H1 (cell line): ENCODE data around the gene NCLN. TPM values are rescaled to one million over a fixed set of nuclear protein-coding genes. Genes with fewer than 3 reads are reported as not detected.

ENCODE experiments used
- CTCF ChIA-PET: fragments of 300-600 bp; sonication (Branson Sonifier 250); formaldehyde crosslinking; loops from one replicate; lab custom pipeline; 2021; ENCODE audit not compliant: partially characterized antibody; lab: Charles Lee
- POLR2A ChIA-PET: fragments of 300-600 bp; sonication (Branson Sonifier 250); formaldehyde crosslinking; loops from one replicate; lab custom pipeline; 2021; ENCODE audit warnings: inconsistent platforms; ENCODE audit not compliant: partially characterized antibody; lab: Charles Lee
- DNase-seq, 2 experiments: peaks; one replicate each; pipeline versions ENCODE4 v3.0.0 to v3.0.0-alpha.2; 2010 to 2022; ENCODE audit warnings: low spot score in 2 of 2, low read depth in 1 of 2, mixed read lengths in 1 of 2
- FAIRE-seq: peaks from 2 replicates; lab custom pipeline; 2011; peaks lifted over from hg19 to GRCh38; lab: Jason Lieb, UNC
- H2AFZ ChIP-seq: 2 replicates; pipeline ENCODE4 v1.8.1; 2012; ENCODE audit warnings: low read length, inconsistent platforms
- H2AK5ac ChIP-seq: 2 replicates; pipeline ENCODE4 v1.6.1; 2013; ENCODE audit warnings: low read depth, low read length
- H2BK120ac ChIP-seq: replicated peaks from 2 replicates; pipeline ENCODE3; 2013; ENCODE audit warnings: low read depth, low read length, inconsistent platforms
- H2BK12ac ChIP-seq: 2 replicates; pipeline ENCODE4 v1.6.1; 2013; ENCODE audit warnings: low read depth, low read length
- H2BK15ac ChIP-seq: 2 replicates; pipeline ENCODE4 v1.6.1; 2013; ENCODE audit warnings: low read length
- H2BK20ac ChIP-seq: 2 replicates; pipeline ENCODE4 v1.6.1; 2013; ENCODE audit warnings: low read length
- H2BK5ac ChIP-seq: 2 replicates; pipeline ENCODE4 v1.6.1; 2013; ENCODE audit warnings: low read depth, low read length
- H3K14ac ChIP-seq: 2 replicates; pipeline ENCODE4 v1.6.1; 2013; ENCODE audit warnings: inconsistent platforms; ENCODE audit not compliant: insufficient read length
- H3K18ac ChIP-seq: 2 replicates; pipeline ENCODE4 v1.6.1; 2013; ENCODE audit warnings: low read length; ENCODE audit errors: extremely low read depth
- H3K23ac ChIP-seq: 2 replicates; pipeline ENCODE4 v1.6.1; 2013; ENCODE audit warnings: inconsistent platforms; ENCODE audit not compliant: insufficient read length
- H3K23me2 ChIP-seq: 2 replicates; pipeline ENCODE4 v1.6.1; 2013; ENCODE audit warnings: low read depth, low read length
- H3K27ac ChIP-seq: 2 replicates; pipeline ENCODE4 v1.6.1; 2011; ENCODE audit warnings: low read depth, low read length, inconsistent platforms
- H3K27me3 ChIP-seq, 4 experiments: replicated peaks in 1 of 4; 1 replicate in 1 of 4; 2 replicates in 3 of 4; pipeline versions ENCODE4 v1.6.1 to v1.8.1; 2011 to 2013; ENCODE audit warnings: low read length in 3 of 4, mild to moderate bottlenecking in 3 of 4, inconsistent platforms in 2 of 4, mixed read lengths in 2 of 4, moderate library complexity in 1 of 4; ENCODE audit not compliant: control insufficient read depth in 3 of 4, insufficient read depth in 3 of 4; ENCODE audit errors: extremely low read depth in 1 of 4
- H3K36me3 ChIP-seq, 4 experiments: 2 replicates each; pipeline versions ENCODE4 v1.6.1 to v1.8.1; 2011 to 2013; ENCODE audit warnings: mild to moderate bottlenecking in 4 of 4, low read length in 3 of 4, moderate library complexity in 2 of 4, control low read depth in 1 of 4, inconsistent platforms in 1 of 4; ENCODE audit not compliant: insufficient read depth in 4 of 4, control insufficient read depth in 2 of 4
- H3K4ac ChIP-seq: replicated peaks from 2 replicates; pipeline ENCODE3; 2013; ENCODE audit warnings: low read length, low read depth, mixed read lengths, inconsistent platforms; ENCODE audit not compliant: insufficient read length
- H3K4me1 ChIP-seq, 4 experiments: replicated peaks in 1 of 4; 1 replicate in 1 of 4; 2 replicates in 3 of 4; pipeline versions ENCODE4 v1.6.1 to v1.8.1; 2011 to 2013; ENCODE audit warnings: low read length in 3 of 4, inconsistent platforms in 2 of 4, mixed read lengths in 1 of 4; ENCODE audit not compliant: insufficient read depth in 4 of 4, control insufficient read depth in 3 of 4
- H3K4me2 ChIP-seq, 2 experiments: 2 replicates each; pipeline versions ENCODE4 v1.6.1 to v1.8.1; 2011 to 2013; ENCODE audit warnings: low read depth in 2 of 2, low read length in 2 of 2, control low read depth in 1 of 2, inconsistent platforms in 1 of 2, mild to moderate bottlenecking in 1 of 2; ENCODE audit not compliant: insufficient read depth in 1 of 2
- H3K4me3 ChIP-seq, 4 experiments: fragments of 200-600, 300-600 bp in 1 of 4; sonication (generic), shearing (Covaris generic), sonication (Bioruptor Twin) in 1 of 4; 2 replicates each; pipeline versions ENCODE4 v1.5.1 to v1.8.1; 2011 to 2016; ENCODE audit warnings: low read length in 4 of 4, low read depth in 3 of 4, control low read depth in 2 of 4, inconsistent platforms in 2 of 4, mild to moderate bottlenecking in 2 of 4, mixed read lengths in 1 of 4, moderate library complexity in 1 of 4; ENCODE audit not compliant: insufficient read depth in 2 of 4; ENCODE audit errors: extremely low read depth in 1 of 4
- H3K56ac ChIP-seq: replicated peaks from 2 replicates; pipeline ENCODE3; 2013; ENCODE audit warnings: low read depth, mild to moderate bottlenecking, mixed read lengths, low read length, inconsistent platforms; ENCODE audit not compliant: insufficient read length
- H3K79me1 ChIP-seq: 2 replicates; pipeline ENCODE4 v1.6.1; 2013; ENCODE audit warnings: low read depth, low read length, control low read depth
- H3K79me2 ChIP-seq, 2 experiments: 2 replicates each; pipeline versions ENCODE4 v1.6.1 to v1.8.1; 2012 to 2013; ENCODE audit warnings: low read length in 2 of 2, mild to moderate bottlenecking in 2 of 2, inconsistent platforms in 1 of 2; ENCODE audit not compliant: insufficient read depth in 2 of 2, control insufficient read depth in 1 of 2
- H3K9ac ChIP-seq, 4 experiments: replicated peaks in 1 of 4; 1 replicate in 1 of 4; 2 replicates in 3 of 4; pipeline versions ENCODE4 v1.6.1 to v1.8.1; 2011 to 2013; ENCODE audit warnings: low read depth in 3 of 4, low read length in 3 of 4, control low read depth in 2 of 4, mild to moderate bottlenecking in 2 of 4, moderate library complexity in 2 of 4, inconsistent platforms in 1 of 4; ENCODE audit errors: extremely low read depth in 1 of 4
- H3K9me3 ChIP-seq, 2 experiments: 2 replicates each; pipeline versions ENCODE4 v1.6.1 to v1.8.1; 2012 to 2013; ENCODE audit warnings: mild to moderate bottlenecking in 2 of 2, moderate library complexity in 2 of 2, control low read depth in 1 of 2, inconsistent platforms in 1 of 2, low read depth in 1 of 2, low read length in 1 of 2, mixed read lengths in 1 of 2; ENCODE audit not compliant: insufficient read depth in 2 of 2
- H4K20me1 ChIP-seq, 2 experiments: replicated peaks in 1 of 2; 2 replicates each; pipeline versions ENCODE3 to v1.8.1; 2011 to 2013; ENCODE audit warnings: inconsistent platforms in 2 of 2, low read length in 2 of 2, mild to moderate bottlenecking in 1 of 2; ENCODE audit not compliant: insufficient read depth in 2 of 2, control insufficient read depth in 1 of 2
- H4K5ac ChIP-seq: 2 replicates; pipeline ENCODE4 v1.6.1; 2013; ENCODE audit warnings: low read length, low read depth, mixed read lengths, inconsistent platforms; ENCODE audit not compliant: insufficient read length
- H4K8ac ChIP-seq: 2 replicates; pipeline ENCODE4 v1.8.0; 2013; ENCODE audit warnings: mild to moderate bottlenecking, moderate library complexity, low read length, inconsistent platforms; ENCODE audit not compliant: insufficient read depth; ENCODE audit errors: extremely low read depth
- H4K91ac ChIP-seq: replicated peaks from 2 replicates; pipeline ENCODE3; 2013; ENCODE audit warnings: low read length, mixed read lengths, inconsistent platforms; ENCODE audit not compliant: insufficient read length
- BACH1 ChIP-seq: IDR thresholded peaks from 2 replicates; pipeline ENCODE4 v1.6.1; 2012; ENCODE audit warnings: low read length, improper control_type of control experiment
- BCL11A ChIP-seq, 2 experiments: IDR thresholded peaks; one replicate each; pipeline ENCODE4 v1.6.1; 2011; ENCODE audit warnings: low read depth in 2 of 2, low read length in 2 of 2, mild to moderate bottlenecking in 2 of 2
- BRCA1 ChIP-seq: IDR thresholded peaks from 2 replicates; pipeline ENCODE4 v1.6.1; 2012; ENCODE audit warnings: low read depth, low read length, improper control_type of control experiment
- CEBPB ChIP-seq: IDR thresholded peaks from 2 replicates; pipeline ENCODE4 v1.6.1; 2012; ENCODE audit warnings: low read depth, low read length
- CREB1 ChIP-seq: IDR thresholded peaks from 2 replicates; pipeline ENCODE4 v1.6.1; 2012; ENCODE audit warnings: inconsistent platforms
- GTF2F1 ChIP-seq: IDR thresholded peaks from 2 replicates; pipeline ENCODE4 v1.6.1; 2012; ENCODE audit warnings: low read depth, low read length, improper control_type of control experiment, borderline replicate concordance
- HDAC2 ChIP-seq, 2 experiments: fragments of 300-600 bp in 1 of 2; sonication (generic) in 1 of 2; IDR thresholded peaks; 2 replicates each; pipeline ENCODE4 v1.6.1; 2011 to 2012; ENCODE audit warnings: low read depth in 2 of 2, low read length in 2 of 2, mild to moderate bottlenecking in 2 of 2, moderate library complexity in 2 of 2, borderline replicate concordance in 1 of 2, inconsistent platforms in 1 of 2
- JUN ChIP-seq: IDR thresholded peaks from 2 replicates; pipeline ENCODE4 v1.6.1; 2011; ENCODE audit warnings: low read depth, mild to moderate bottlenecking, improper control_type of control experiment, low read length
- KDM1A ChIP-seq: fragments of 200-600, 300-600 bp; sonication (generic); IDR thresholded peaks from 2 replicates; pipeline ENCODE4 v1.7.1; 2016; ENCODE audit warnings: mild to moderate bottlenecking, low read length, borderline replicate concordance
- KDM4A ChIP-seq: IDR thresholded peaks from one replicate; pipeline ENCODE4 v1.7.1; 2012; ENCODE audit warnings: low read depth, mild to moderate bottlenecking, moderate library complexity, low read length, inconsistent platforms; ENCODE audit not compliant: severe bottlenecking
- MAFK ChIP-seq: IDR thresholded peaks from 2 replicates; pipeline ENCODE4 v1.6.1; 2012; ENCODE audit warnings: low read depth, mild to moderate bottlenecking, improper control_type of control experiment, low read length
- SP2 ChIP-seq: IDR thresholded peaks from 2 replicates; pipeline ENCODE4 v1.6.1; 2012; ENCODE audit warnings: mild to moderate bottlenecking, low read length, inconsistent platforms
- SRF ChIP-seq: IDR thresholded peaks from 2 replicates; pipeline ENCODE4 v1.6.1; 2011; ENCODE audit warnings: mild to moderate bottlenecking, low read depth, low read length, moderate library complexity
- TAF7 ChIP-seq: optimal IDR thresholded peaks from 2 replicates; pipeline ENCODE3; 2011; ENCODE audit warnings: low read depth, mild to moderate bottlenecking, inconsistent platforms, low read length, moderate library complexity, borderline replicate concordance
- WGBS, 2 experiments: shearing (Covaris generic) in 1 of 2; methylation state at CpG; one replicate each; pipeline versions ENCODE4 v1.1.6 to v1.1.7; 2013 to 2015; ENCODE audit warnings: low lambda C conversion rate in 2 of 2, mixed read lengths in 2 of 2, inconsistent platforms in 1 of 2, low coverage in 1 of 2, missing lambda C conversion rate in 1 of 2; ENCODE audit not compliant: insufficient replicate concordance in 2 of 2, insufficient coverage in 1 of 2, insufficient read length in 1 of 2; ENCODE audit errors: extremely low coverage in 1 of 2, missing lambda C conversion rate in 1 of 2; 5-methylcytosine and 5-hydroxymethylcytosine counted together
- polyA plus RNA-seq, 7 experiments: library from polyadenylated mRNA; depleted of rRNA in 3 of 7; stranded (reverse) in 5 of 7; unstranded in 2 of 7; fragments of >200 nt in 5 of 7; fragments of 200-250 nt in 2 of 7; gene quantifications; 1 replicate in 5 of 7; 2 replicates in 1 of 7; 4 replicates in 1 of 7; pipeline versions ENCODE4 v1.2.1 to v1.2.3, GENCODE V29; 2011 to 2013; ENCODE audit warnings: missing spikeins in 2 of 7, mixed read lengths in 2 of 7
- total RNA-seq: library from RNA; stranded (reverse); fragmentation: NEBNext Ultra II Directional; extraction: Animal tissue kit (Norgen Biotek cat#: 25700); gene quantifications from 2 replicates; pipeline ENCODE4 v1.2.1, GENCODE V29; 2021

Gene NCLN
- total and polyA plus RNA-seq, 2 of the 8 experiments (the other 6 are each of a cell fraction or from before 2014, with no cell fraction given): 89.2 to 103 TPM

DNA sequence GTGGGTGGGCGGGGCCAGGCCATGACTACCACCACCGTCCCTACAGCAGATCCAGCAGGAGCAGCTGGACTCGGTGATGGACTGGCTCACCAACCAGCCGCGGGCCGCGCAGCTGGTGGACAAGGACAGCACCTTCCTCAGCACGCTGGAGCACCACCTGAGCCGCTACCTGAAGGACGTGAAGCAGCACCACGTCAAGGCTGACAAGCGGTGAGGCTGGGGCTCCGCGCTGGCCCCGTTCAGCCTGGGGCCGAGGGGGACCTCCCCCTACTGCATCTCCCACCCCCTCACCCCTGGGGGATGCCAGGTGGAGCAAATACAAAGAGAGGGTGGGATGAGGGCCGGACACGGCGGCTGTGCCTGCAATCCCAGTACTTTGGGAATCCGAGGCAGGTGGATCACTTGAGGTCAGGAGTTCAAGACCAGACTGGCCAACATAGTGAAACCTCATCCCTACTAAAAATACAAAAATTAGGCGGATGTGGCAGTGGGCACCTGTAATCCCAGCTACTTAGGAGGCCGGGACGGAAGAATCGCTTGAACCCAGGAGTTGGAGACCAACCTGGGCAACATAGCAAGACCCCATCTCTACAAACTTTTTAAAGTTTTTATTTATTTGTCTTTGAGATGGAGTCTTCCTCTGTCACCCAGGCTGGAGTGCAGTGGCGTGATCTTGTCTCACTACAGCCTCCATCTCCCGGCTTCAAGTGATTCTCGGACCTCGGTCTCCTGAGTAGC is 20.7 kb downstream of the NCLN start:
- FAIRE-seq (no peak), DNase-seq (no peak)
- H4K5ac ChIP-seq: no peak overlapping the region
- no peaks in the 10 kb centered on the region for H3K9me3 ChIP-seq
- WGBS, 2 experiments: 97% methylated on average over 14 of the region's 28 CpGs; no CpG with 5 or more reads in 1 of the 2 experiments
- H3K14ac ChIP-seq: no peak overlapping the region
- H2BK20ac ChIP-seq: no peak overlapping the region
- H2BK5ac ChIP-seq: no peak overlapping the region
- no peak overlapping the region for H4K8ac ChIP-seq
- H3K4ac ChIP-seq: no peak overlapping the region
- H3K79me2 ChIP-seq: no peaks in the 10 kb centered on the region
- H3K27ac ChIP-seq: no peak overlapping the region
- no peak overlapping the region for H2AK5ac ChIP-seq
- H3K56ac ChIP-seq: no peak overlapping the region
- H3K23ac ChIP-seq: no peak overlapping the region
- peaks cover 0 to 18% of the 10 kb centered on the region in 2 experiments for H4K20me1 ChIP-seq
- H2BK12ac ChIP-seq: no peak overlapping the region
- no peak overlapping the region for H2AFZ ChIP-seq
- H4K91ac ChIP-seq: no peak overlapping the region
- H3K18ac ChIP-seq: no peak overlapping the region
- POLR2A ChIA-PET: no interaction called here
- no peak overlapping the region for H3K4me3 ChIP-seq
- peaks cover 3 to 50% (median 17%) of the 10 kb centered on the region in 4 experiments; a peak in 5 of 8 replicates for H3K36me3 ChIP-seq
- H2BK120ac ChIP-seq: no peak overlapping the region
- no peaks in the 10 kb centered on the region for H3K27me3 ChIP-seq
- no peaks in the 10 kb centered on the region for H3K79me1 ChIP-seq
- H3K23me2 ChIP-seq: no peaks in the 10 kb centered on the region
- CTCF ChIA-PET: interaction anchor here (1.0 to 2.2 kb wide), 3 partner anchors 15 to 255 kb away, joined by 3 to 8 read pairs (median 5); no protein-coding TSS in a partner anchor
- no peak overlapping the region for H3K9ac ChIP-seq
- no peak overlapping the region for H2BK15ac ChIP-seq
- no peak overlapping the region for H3K4me2 ChIP-seq
- H3K4me1 ChIP-seq: peaks cover 0 to 5% (median 0%) of the 10 kb centered on the region in 4 experiments; a peak in 2 of 7 replicates
- TF ChIP-seq TAF7: no peak
- no peak for TF ChIP-seq JUN
- no peak for TF ChIP-seq KDM1A
- TF ChIP-seq BACH1: no peak
- no peak for TF ChIP-seq MAFK
- TF ChIP-seq KDM4A: no peak
- no peak for TF ChIP-seq CEBPB
- TF ChIP-seq SRF: no peak
- no peak for TF ChIP-seq BRCA1
- no peak for TF ChIP-seq GTF2F1
- TF ChIP-seq CREB1: no peak
- no peak for TF ChIP-seq BCL11A (IDR thresholded peaks at IDR 0.05; ENCODE audit: low read depth in 2 of 2, low read length in 2 of 2)
- no peak for TF ChIP-seq SP2
- TF ChIP-seq HDAC2 (IDR thresholded peaks at IDR 0.05; ENCODE audit: borderline replicate concordance in 1 of 2, low read depth in 2 of 2, low read length in 2 of 2): no peak
